AG10803 (cell line): Measurements from ENCODE around the gene PIAS2.
A peak's percentile ranks its signal among the peaks of the same experiment; 100 is the strongest.
"Not testable (repeated sequence)": the region's sequence is repeated elsewhere in the genome, so short reads cannot be mapped to it uniquely, and the experiment has no call there.

ENCODE experiments used
- DNase-seq: peaks from one replicate; pipeline ENCODE4 v3.0.0; 2010; ENCODE audit warnings: low read depth
- H3K4me3 ChIP-seq: 2 replicates; pipeline ENCODE4 v1.5.1; 2011; ENCODE audit warnings: mild to moderate bottlenecking, low read length, control low read depth
- TF ChIP-seq, protein P1 (sequence below): conservative IDR thresholded peaks from 2 replicates; pipeline ENCODE4 v1.5.1; 2011; ENCODE audit warnings: mild to moderate bottlenecking, low read length, control low read depth, inconsistent platforms

The PIAS2 gene

GRCh38 chr18:46812311-46812710 is 105.0 kb downstream of the PIAS2 start:
- no peak for DNase-seq
- TF ChIP-seq, protein P1, sequence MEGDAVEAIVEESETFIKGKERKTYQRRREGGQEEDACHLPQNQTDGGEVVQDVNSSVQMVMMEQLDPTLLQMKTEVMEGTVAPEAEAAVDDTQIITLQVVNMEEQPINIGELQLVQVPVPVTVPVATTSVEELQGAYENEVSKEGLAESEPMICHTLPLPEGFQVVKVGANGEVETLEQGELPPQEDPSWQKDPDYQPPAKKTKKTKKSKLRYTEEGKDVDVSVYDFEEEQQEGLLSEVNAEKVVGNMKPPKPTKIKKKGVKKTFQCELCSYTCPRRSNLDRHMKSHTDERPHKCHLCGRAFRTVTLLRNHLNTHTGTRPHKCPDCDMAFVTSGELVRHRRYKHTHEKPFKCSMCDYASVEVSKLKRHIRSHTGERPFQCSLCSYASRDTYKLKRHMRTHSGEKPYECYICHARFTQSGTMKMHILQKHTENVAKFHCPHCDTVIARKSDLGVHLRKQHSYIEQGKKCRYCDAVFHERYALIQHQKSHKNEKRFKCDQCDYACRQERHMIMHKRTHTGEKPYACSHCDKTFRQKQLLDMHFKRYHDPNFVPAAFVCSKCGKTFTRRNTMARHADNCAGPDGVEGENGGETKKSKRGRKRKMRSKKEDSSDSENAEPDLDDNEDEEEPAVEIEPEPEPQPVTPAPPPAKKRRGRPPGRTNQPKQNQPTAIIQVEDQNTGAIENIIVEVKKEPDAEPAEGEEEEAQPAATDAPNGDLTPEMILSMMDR: no peak
- H3K4me3 ChIP-seq: no peak overlapping the region

DNA sequence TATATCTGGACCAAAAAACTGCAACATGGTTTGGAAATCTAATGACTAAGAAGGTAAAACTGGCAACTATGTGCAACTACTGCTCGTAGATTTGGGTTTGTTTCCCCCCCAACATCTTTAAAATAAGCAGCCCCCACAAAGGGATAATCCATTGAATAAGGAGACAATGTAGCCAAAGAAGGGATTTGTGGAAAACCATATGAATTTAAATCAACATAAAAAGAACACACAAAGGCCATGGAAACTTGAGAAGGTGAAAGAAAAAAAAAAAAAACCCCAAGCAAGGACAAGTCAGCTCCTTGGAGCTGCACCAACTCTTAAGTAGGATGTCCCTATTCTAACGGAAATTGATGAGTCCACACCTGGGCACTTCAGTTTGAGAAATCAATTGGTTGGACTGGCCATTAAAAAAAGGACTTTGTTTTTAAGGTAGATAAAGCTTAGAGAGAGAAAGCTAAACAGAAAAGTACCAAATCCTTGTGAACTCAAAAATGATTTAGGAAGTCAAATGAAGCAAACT is 106.8 kb downstream of the PIAS2 start:
- no peak overlapping the region for H3K4me3 ChIP-seq
- no peak for DNase-seq
- TF ChIP-seq, protein P1: no peak

DNA sequence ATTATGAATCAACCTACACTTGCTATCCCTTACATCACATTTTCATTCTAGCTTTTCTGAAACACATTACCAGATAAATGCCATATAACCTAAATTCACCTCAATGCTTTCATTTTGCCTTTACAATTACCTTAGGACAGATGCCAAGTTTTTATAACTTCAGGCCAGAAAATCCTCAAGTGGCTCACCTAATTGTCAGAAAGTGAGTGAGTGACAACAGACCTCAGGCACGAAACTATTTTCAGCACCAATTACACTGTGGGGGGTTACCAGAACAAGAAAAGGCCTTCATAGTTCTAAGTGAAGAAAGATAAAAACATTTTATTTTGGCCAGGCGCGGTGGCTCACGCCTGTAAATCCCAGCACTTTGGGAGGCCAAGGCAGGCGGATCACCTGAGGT is 108.2 kb downstream of the PIAS2 start:
- no peak overlapping the region for H3K4me3 ChIP-seq
- no peak for DNase-seq
- TF ChIP-seq, protein P1: no peak

DNA sequence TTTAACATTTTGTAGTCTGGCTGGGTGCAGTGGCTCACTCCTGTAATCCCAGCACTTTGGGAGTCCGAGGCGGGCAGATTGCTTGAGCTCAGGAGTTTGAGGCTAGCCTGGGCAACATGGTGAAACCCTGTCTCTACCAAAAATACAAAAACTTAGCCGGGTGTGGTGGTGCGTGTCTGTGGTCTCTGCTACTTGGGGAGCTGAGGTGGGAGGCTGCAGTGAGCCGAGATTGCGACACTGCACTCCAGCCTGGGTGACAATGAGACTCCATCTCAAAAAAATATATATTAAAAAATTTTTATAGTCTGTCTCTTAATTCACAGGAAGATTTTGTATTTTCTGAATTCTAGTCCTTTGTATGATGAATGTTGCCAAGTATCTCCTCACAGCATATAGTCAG is 121.4 kb downstream of the PIAS2 start:
- H3K4me3 ChIP-seq: not testable (repeated sequence)

DNA sequence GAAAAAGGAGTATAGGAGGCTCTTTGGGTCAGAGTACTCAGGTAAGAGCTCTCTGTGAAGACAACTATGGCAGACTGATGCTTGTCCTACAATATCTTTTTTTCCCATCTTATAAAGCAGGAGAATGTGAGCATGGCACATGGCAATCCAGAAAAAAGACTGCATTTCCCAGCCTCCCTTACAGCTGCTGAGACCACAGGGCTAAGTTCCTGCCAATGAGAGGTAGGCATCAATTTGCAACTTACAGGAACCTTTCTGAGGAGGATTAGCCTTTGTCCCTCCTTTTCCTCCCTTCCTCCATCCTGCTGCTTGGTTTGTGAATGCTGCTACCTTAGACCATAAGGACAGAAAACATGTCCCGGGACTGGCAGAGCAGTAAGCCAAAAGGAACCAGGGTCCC is 122.7 kb downstream of the PIAS2 start:
- TF ChIP-seq, protein P1: no peak
- H3K4me3 ChIP-seq: no peak overlapping the region
- DNase-seq: no peak

More for the DNA sequence above, 121.4 kb downstream of the PIAS2 start:
- DNase-seq: not testable (repeated sequence)

- TF ChIP-seq, protein P1: 0 out of 2 replicates have a peak, but pooled peaks have one; percentile 13
- DNase-seq: no peak
- H3K4me3 ChIP-seq: no peak overlapping the region
Measured at GRCh38 chr18:46793565-46793964, 123.7 kb downstream of the PIAS2 start.

GRCh38 chr18:46789088-46789487 is 128.2 kb downstream of the PIAS2 start:
- DNase-seq: no peak
- TF ChIP-seq, protein P1: no peak
- H3K4me3 ChIP-seq: no peak overlapping the region

DNA sequence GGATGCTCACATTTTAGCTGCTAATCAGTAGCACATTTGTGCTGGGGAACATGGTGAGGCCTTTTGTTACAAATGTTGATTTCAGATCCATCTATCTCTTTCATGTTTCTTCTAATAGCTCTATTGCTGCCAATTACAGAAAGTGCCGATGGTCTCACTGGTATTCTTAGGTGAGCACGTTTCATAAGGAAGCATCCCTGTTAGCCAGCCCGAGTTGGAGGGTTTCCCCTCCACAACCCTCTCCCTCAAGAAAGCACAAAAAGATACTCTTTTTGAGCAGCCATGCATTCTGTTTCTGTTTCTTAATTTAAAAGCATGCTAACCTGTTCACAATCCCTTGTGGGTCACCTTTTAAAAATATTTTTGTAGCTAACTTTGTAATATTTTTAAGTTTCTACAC is 129.6 kb downstream of the PIAS2 start:
- DNase-seq: no peak
- no peak overlapping the region for H3K4me3 ChIP-seq
- TF ChIP-seq, protein P1: no peak
